NOMO-1 treated with DMSO at 0.1 percent for 48 hours (cell line): ENCODE results near the gene EXOSC10.
A peak's percentile ranks its signal among the peaks of the same experiment; 100 is the strongest.

Experiments
- DNase-seq: peaks from one replicate; lab custom pipeline; 2025; ENCODE audit not compliant: unreplicated experiment; lab: John Stamatoyannopoulos, UW

EXOSC10 gene

DNA sequence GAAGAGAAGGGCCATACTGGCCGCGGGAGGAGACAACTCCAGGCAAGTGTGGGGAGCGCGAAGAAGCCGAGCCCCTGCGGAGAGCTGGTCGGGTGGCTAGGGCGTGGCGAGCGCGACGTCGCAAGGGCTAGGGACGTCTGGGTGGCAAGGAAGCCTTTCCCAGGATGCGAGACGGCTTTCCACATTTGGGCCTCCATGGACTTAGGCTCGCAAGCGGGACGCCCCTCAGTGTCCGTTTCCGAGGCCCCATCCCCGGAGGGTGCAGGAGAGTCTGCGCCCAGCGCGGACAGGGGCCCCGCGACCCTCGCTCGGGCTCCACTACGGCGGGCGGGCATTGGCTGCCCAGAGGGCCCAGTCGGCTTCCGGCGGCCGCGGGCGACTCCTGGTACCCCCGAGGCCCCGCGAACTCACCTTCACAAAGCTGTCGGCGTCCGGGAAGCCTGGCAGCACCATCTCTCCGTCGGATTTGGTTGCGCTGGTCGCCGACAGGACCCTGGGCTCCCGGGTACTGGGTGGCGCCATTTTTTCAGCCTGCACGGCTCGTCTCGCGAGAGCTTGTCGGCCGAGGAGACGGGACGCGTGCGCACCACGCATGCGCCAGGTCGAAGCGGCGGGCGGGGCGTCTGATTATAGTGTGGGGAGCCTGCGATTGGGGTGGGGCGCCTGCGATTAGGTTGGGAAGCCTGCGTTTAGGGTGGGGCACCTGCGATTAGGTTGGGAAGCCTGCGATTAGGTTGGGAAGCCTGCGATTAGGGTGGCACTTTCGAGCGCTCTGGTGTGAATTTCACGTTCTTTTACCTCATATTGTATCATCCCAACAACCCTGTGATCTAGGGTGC, at the start of gene EXOSC10:
EXOSC10 (minus strand) TSS at position 560 of the 839 bp plus-strand sequence; CDS start at position 522, 38 bp downstream.
- peak; percentile 80 for DNase-seq

DNA sequence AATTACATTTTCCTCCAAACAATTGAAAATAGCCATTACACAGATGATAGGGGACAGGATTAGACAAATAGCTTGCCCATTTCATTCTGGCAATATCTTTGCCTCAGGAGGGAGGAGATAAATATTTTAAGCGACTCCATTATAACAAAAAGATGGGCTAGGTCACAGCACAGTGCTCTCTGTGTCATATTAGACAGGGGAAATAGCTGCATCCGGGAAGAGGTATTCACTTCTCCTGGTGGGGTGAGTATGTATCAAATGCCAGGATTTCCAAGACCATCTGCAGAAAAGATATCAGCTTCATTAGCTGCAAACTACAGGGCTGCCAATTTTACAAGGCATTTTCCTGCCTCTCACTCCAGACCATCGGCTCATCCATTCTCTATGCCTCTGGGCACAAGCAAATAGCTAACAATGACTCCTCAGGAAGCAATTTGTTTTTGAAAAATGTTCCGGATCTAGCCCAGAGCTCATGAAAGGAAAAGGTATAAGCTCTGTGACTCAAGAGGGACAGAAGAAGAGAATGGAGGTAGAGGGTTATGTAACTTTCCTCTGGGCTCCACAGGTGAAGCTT, 47.6 kb upstream of the EXOSC10 start:
- DNase-seq: no peak

DNA sequence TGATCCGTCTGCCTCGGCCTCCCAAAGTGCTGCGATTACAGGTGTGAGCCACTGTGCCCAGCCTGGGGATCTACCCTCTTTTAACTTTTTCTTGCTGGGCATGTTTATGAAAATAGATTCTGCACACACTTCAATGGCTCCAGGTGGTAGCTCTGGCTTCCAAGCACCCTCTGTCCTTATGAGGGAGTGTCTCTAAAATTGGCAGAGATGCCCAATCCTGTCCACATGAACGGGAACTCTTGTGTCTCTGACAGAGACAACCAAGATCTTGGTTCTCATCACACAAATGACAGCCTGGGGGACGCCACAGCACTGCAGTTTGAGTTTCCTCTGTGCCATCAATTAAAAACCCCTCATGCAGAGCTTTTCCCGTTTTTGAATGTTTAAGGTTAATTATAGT, 46.1 kb upstream of the EXOSC10 start:
- no peak for DNase-seq

DNA sequence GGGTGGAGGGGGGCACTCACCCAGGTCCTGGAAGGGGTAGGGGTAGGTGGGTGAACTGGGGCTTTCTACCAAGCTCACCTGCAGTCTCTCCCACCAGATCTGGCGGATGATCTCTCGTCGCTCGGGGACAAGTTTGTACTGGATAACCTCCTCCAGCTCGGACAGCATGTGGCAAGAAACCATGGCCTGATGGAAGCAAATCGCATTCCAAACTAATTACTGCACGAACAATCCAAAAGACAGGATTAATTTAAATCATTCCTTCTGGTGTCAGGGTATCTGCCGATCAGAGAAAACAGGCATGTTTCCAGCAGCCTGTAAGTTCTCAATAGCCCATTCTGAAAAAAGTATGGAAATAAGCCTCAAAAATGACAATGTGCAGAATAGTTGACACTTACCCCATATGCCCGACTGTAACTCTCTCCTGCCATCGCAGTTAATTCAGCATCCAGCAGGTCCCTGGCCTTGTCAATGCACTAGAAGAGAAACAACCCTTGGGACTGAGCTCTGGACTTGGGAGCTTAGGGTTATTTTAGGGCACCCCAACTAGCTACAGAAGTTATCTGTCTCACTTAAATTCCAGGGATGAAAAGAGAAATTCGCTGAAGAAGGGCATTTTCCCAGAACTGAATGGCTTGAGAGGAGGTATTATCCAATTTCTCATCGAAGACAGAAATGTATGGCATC, 45.0 kb upstream of the EXOSC10 start:
- no peak for DNase-seq

DNA sequence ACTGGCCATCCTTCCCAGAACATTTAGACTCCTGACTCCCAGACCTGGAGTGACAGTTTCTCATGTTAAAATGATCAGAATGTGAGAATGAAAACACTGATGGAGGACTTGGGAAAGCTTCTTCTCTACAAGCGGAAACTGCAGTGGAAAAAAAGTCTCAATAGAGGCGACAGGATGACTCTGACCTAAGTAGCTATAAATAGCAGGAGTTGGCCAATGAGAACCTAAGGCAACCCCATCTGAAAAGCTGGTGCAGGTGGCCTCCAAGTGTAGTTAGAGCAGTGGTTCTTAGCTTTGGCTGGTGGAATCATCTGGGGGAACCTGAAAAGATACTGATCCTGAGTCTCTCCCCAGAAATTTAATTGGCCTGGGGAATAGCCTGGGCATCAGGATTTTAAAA, 44.2 kb upstream of the EXOSC10 start:
- DNase-seq: no peak

DNA sequence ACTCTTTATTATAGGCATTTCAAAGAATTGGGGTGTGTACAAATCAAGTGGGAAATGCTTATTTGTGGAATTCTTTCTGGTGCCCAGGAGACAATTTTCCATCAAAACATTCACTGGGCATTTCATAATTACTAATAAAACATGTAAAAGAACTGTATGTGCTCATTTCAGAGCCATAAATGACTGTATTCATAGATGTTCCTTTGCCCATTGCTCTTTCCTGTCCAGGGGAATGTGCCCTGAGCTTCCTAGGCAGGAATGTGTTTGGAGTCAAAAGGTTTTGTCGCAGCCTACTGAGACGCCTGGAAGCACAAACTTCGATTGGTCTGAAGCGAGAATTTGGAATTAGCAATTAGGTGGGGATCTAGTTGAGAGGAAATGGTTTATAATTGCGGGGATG, 43.7 kb upstream of the EXOSC10 start:
- no peak for DNase-seq

DNA sequence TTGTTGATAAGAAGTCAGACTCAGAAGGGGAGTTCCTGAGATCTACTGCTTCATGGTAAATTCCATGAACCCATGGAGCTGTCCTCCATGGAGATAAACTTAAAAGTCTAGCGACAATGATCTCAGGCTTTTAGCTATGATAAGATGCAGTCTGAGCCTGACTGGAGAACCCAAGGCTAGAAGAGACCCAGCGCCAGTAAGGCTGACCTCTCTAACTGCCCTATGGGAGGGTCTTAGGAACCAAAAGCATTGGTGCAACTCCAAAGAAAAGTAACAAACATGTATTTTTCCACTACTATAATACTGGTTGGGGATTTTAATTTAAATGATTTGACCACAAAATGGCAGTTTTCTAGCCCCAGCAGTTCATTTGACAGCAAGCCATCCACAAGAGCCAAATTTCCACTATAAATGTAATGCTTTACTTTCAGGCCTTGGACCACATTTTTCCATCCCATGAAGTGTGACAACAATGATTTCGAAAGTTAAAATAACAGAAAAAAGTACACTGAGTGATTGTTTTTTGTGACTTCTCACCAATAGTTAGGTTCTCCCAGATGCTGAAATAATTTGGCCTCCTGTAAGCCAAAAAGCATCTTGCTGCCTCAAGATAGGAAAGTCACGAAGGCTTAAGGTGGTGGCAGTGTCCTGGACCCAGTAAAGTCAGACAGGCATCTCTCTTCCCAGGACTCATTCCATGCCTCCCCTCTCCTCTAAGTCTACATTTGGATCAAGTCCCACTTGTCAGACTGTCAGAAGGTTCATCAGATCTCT, 43.1 kb upstream of the EXOSC10 start:
- DNase-seq: no peak

DNA sequence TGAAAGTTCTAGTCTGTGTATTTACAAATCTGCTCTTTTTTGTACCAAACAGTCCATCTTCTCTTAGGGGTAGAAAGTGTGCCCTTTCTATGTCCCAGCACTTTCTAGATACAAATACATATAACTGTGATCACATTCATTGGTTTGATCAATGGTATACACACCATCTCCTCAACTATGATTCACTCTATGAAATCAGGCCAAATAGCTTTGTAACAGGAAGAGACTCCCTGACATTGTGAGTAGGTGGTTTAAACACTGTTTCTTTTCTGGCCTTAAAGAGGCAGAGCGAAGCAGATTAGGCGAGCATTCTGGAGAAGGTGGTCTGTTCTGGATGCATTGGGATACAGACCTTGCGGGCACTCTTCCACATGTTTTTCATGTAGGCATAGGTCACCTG, 39.3 kb upstream of the EXOSC10 start:
- no peak for DNase-seq

DNA sequence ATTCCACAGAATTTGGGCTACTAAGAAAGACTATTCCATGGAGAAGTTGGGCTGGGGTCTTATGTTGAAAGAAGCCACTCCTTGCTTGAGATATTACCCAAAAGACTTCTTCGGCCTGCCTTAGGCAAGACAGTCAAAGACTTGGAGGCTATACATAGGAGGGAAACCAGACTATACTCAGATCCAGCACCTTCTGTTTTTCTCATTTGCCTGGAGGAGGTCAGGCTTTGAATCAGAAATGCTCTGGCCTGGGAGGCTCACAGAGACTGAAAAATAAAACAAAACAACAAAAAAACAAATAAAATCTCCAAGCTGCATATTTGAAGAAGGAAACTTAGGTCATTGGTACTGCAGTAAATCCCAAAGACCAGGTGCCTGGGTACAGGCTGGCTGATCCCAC, 38.4 kb upstream of the EXOSC10 start:
- DNase-seq: no peak

DNA sequence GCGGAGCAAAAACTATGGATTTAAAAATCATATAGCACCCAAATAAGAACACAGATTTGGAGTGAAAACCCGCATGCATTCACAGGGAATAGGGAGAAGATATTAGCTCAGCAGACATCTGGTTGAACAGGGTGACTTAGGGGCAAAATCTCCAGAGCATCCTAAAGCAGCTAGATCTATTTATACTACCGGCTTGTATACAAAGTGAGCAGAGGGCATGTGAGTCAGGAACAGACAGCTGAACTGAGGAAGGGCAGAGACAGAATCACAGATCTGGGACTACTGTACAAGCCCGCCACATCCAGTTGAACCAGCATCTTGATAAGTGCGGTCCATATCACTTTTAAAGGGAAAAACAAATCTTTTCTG, 35.2 kb upstream of the EXOSC10 start:
- DNase-seq: no peak

DNA sequence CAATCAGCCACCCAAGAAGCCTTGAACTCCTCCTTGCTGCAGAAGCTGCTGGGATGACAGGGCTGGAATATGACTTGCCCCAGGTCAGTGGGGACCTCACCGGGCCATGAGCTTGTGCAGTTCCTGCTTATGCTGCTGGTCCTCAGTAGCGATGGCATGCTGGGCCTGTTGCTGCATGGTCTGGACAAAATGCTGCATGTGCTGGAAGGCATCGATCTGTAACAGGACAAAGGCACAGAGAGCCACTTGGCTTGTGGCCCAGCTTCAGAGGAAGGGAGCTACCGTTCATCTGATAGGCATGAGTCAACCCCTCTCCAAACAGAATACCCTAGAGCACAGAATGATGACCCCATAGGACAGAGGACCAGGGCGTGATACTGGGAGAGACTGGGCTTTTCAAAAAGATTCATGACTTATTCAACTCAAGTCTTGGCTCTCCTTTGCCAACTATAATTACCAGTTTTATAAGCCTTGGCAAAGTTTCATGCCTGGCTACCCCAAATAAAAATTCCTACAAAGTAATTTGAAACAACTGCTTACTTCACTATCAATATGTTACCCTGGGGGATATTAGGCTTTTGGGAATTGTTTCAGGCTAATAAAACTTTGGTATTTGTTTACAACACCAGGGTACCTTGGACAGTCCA, 34.7 kb upstream of the EXOSC10 start:
- DNase-seq: no peak

DNA sequence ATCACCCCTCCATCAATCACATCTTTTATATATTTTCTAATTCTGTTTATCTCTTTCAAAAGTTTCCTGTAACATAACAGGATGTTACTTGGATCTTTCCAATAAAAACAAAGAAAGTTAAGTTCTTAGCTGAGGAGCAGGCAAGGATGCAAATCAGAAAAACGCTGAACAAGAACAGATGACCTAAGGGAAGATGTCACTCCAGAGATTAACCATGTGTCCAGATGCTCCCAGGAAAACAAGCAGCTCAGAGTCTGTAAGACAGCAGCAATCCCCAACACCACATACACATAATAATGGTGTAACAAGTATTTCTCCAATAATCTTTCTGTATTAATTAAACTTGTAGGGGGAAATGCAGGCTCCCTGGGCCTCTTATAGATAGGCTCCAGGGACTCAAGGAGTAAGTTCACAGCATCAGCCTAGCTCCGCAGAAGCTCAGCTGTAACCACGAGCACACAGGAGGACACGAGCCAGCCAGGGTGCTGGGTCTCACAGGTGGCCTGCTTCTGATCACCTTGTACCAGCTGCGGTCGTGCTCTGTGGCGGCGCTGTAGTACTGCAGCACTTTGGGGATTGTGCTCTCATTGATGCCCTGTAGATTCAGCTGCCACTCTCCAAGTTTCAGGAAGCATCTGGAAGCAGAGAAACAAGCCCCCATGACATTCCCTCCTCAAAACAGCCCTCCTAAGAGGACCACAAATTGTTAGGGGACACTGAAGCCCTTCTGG, 33.1 kb upstream of the EXOSC10 start:
- DNase-seq: no peak

DNA sequence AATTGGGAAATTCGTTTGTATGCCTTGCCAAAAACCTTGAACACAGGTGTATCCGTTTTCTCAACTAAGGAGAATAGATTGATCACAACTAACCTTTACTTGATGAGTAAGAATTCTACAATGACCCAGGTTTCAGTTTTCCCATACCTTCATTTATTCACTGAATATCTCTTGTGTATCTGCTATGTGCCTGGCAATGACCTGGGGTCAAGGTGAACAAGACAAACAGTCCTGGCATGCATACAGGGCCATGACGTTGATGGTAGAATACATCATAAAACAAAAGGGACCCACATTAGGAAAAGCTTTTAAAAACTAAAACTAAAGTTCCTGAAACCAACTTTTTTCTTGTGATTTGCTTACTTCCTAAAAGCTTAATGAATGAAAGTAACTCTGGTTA, 32.1 kb upstream of the EXOSC10 start:
- no peak for DNase-seq

DNA sequence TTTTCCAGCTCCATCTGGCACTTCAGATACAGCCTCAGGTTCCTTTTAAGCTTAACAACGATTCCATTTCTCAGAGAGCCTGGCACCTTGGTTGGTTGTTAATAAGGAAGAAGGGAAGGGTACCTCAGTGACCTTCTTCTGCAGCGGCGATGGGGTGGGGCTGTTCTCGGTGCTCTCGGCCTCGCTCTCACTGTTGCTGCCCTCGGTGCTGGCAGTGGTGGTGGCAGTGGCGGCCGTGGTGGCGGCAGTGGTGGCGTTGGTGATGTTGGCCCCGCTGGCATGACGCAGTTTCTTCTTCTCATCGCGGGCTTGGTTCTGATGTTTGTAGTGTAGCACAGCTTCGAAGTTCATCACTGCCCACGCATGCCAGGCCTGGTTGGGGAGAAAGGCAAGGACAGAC, 30.7 kb upstream of the EXOSC10 start:
- DNase-seq: no peak

DNA sequence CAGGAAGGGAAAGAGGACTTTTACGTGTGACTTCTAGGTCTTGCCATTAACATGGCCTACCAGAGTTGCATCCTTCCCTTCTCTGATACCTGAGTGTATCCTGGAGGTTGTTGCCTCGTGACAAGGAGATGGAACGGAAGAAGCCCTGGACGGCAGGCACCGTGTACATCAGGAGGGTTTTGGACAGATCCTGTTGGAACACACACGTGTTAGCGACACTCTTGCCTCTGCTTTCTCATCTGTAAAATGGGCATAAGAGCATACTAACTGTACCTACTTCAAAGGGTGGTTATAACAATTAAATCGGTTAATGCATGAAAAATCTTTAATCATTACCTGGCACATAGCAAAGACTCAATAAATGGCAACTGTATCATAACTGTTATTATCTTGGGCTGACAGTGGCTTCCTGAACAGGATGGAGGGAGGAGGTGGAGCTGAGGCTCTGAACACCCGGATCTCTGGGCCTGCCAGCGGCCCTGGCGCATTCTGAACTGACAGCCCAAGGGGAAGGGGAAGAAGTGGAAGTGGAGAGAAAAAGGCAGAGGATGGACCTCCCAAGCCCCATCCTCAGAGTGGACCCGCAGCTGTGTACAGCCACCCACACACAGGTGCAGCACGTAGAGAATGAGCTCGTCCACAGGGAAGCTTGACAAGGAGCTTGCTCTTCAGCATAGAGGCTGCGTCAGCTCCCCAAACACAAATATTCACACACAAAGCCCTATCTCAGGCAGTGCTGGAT, 30.2 kb upstream of the EXOSC10 start:
- DNase-seq: no peak

DNA sequence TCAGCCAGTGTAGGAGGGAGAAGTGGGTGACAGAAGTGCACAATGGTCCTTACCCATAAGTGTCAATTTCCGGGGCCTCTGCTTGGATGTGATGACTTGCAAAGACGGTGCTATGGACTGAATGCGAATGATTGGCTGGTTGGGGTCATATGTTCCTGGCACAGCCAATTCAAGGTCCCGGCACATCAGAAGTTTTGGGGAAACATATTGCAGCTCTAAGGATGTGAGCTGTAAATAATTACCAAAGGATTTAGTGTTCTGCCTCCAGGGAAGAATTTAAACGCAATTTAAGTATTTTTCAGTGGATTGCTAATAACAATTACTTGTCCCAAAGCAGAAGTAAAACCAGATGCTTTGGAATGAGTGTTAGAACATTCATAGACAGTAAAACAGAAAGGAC, 26.9 kb upstream of the EXOSC10 start:
- DNase-seq: no peak

DNA sequence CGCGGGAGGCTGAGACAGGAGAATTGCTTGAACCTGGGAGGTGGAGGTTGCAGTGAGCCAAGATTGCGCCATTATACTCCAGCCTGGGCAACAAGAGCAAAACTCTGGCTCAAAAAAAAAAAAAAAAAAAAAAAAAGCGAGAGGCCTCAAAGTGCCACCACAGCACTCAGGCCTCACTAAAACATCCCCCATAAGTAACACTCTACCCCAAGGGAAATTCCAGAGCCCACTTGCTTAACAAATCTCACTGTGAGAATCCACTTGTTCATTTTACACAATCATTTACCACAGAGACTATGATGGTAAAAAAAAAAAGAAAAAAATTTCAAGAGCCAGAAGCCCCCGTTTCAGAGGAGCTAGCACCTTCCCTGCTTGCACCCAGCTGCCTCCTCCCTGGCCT, 26.3 kb upstream of the EXOSC10 start:
- no peak for DNase-seq

DNA sequence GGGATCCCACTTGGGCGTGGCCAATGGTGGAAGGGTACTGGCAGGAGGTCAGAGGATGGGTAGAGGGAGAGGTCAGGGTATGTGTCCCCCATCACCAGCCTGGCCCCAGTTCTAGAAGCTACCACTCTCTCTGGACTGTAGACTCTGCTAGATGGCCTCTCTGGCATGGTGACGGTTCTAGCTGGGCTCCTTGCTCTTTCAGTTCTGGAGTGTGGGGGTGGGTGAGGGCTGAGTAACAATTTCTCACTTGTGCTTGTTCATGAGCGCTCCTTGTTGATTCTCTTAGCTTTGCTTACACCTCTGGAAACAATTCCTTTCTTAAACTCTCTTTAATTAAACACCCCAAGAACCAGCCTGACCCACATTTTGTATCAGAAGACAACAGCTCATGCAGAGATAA, 25.3 kb upstream of the EXOSC10 start:
- no peak for DNase-seq

DNA sequence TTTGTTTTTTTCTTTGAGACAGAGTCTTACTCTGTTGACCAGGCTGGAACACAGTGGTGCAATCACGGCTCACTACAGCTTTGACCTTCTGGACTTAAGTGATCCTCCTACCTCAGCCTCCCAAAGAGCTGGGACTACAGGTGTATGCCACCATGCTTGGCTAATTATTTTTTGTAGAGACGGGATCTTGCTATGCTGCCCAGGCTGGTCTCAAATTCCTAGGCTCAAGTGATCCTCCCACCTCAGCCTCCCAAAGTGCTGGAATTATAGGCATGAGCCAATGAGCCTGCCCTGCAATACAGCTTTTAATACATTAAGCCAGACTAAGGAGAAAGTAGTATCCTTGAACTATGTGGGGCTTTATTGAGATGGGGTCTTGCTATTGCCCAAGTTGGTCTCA, 16.6 kb upstream of the EXOSC10 start:
- no peak for DNase-seq

DNA sequence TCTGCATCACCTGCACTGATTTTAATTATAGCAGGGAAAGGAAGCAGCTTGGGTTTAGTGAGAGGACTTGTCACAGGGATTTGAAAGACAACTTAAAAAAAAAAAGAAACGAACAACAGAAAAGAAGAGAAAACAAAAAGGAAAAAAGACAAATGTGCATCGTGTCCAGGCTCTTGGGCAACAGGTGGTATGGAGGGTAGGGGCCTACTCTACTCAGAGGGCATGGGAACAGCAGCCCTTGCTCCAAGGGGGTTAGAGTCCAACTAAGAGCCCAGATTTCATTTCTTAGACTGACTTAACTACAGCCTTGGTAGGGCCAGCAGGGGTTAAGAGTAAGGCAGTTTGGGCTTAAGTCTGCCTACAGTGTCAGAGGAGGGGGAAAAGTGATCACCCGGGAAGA, 15.3 kb upstream of the EXOSC10 start:
- DNase-seq: no peak
